Pancreas (tissue), 10 donors: ENCODE measurements around the gene TCP11. TPM values are rescaled to one million over a fixed set of nuclear protein-coding genes. Genes with fewer than 3 reads are reported as not detected.
A peak's percentile ranks its signal among the peaks of the same experiment; 100 is the strongest.

ENCODE experiments used
- ATAC-seq, 4 donors: fragments of 200-7000 bp; cut with Tn5 transposase; one replicate each; pipeline versions ENCODE4 v1.8.0 to v1.9.1; 2020; ENCODE audit warnings: mild to moderate bottlenecking in 4 of 4, moderate library complexity in 4 of 4
- DNase-seq, 6 donors: peaks; one replicate each; pipeline ENCODE4 v3.0.0-alpha.2; 2020
- FAIRE-seq: peaks from 2 replicates; lab custom pipeline; 2012; peaks lifted over from hg19 to GRCh38; lab: Jason Lieb, UNC
- H3K27ac ChIP-seq, 4 donors: fragments of 200-600 bp; sonication (generic); 1 replicate in 3 of 4; 2 replicates in 1 of 4; pipeline versions ENCODE4 v1.5.0 to v1.8.0; 2020
- H3K27me3 ChIP-seq, 4 donors: fragments of 200-600 bp; one replicate each; pipeline ENCODE4 v1.8.0; 2021
- H3K36me3 ChIP-seq, 3 donors: fragments of 200-600 bp; sonication (generic) in 1 of 3; one replicate each; pipeline versions ENCODE4 v1.5.0 to v1.8.0; 2020 to 2021
- H3K4me1 ChIP-seq, 3 donors: fragments of 200-600 bp; one replicate each; pipeline ENCODE4 v1.8.0; 2021
- H3K4me3 ChIP-seq, 4 donors: fragments of 200-600 bp; sonication (generic) in 2 of 4; one replicate each; pipeline versions ENCODE4 v1.5.0 to v1.8.0; 2020 to 2021
- H3K9me3 ChIP-seq, 4 donors: fragments of 200-600 bp; one replicate each; pipeline ENCODE4 v1.8.0; 2021
- CTCF ChIP-seq, 4 donors: fragments of 200-600 bp; sonication (generic) in 3 of 4; IDR thresholded peaks; one replicate each; pipeline versions ENCODE4 v1.5.0 to v1.8.0; 2021; ENCODE audit warnings: antibody characterized with exemption in 4 of 4
- WGBS, 2 donors: extraction: QIAGEN DNeasy Blood & Tissue Kit; methylation state at CpG; one replicate each; pipeline ENCODE4 v1.1.7; 2013; 5-methylcytosine and 5-hydroxymethylcytosine counted together
- intact Hi-C, 3 donors: fragments of 100-400 bp; cut with DNase I; formaldehyde crosslinking; loops; one replicate each; pipeline versions ENCODE4 v1.11.1 to v1.14.2; 2022
- polyA plus RNA-seq, 2 donors: library from polyadenylated mRNA; stranded (reverse); fragments of 200-250 nt; gene quantifications; one replicate each; pipeline ENCODE4 v1.2.3, GENCODE V29; 2013
- total RNA-seq, 6 donors: library from RNA; stranded (reverse); fragmentation: NEBNext Ultra II Directional in 4 of 6; extraction: Animal tissue kit (Norgen Biotek cat#: 25700) in 4 of 6; gene quantifications; one replicate each; pipeline versions ENCODE4 v1.2.1 to v1.2.4, GENCODE V29; 2021 to 2023
- donor health status: healthy with polysubstance abuse.
- donor health status: DM: no; HTN: no; CAD: no; lungs with moderate emphysema.
- donor health status: DM: no; HTN: no; CAD: no.
- donor health status: control.
- donor health status: control.
- donor health status: Bipolar disorder and iron deficiency.
- donor health status: DM: yes; HTN: yes; CAD: no.
- donor health status: DM: no; HTN: no; CAD: no.
- donor health status: DM: no; HTN: no; CAD: no.
- donor health status: DM: yes; HTN: yes; CAD: no.

The TCP11 gene
- total and polyA plus RNA-seq, 8 donors, result 0.14 to 0.34 TPM; not detected in 6

DNA sequence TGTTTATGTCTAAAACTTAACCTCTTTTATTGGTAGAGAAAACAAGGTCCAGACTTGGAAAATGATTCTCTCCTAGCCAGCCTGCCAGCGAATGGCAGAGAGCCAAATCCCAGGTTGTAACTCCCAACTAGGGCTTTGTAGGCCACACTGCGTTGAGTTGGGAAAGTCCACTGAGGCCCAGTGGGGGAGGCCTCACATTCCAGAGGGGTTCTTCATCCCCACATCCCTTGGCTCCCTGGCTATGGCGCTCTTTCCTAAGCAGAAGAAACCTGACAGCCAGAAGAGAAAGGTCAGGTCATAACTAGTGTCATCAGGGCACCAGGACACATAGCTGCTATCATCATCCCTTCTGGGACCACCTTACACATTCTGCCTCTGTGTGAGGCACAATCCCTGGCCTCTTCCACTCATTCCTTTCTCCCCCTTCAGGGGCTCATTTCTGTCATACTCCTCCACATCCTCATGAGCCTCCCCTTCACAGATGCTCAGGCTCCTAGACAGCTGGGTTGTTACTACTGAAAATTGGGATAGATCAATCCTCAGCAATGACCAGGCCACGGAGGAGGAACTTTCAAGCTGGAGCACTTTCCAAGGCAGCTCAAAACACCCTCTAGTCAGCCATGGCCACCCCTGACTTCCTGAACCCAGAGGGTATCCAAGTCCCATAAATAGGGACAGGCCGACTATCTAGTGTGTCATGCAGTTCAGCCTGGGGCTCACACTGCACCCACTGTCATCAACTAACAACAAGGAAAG is 48.6 kb downstream of the TCP11 start:
- FAIRE-seq (no peak), ATAC-seq (peak in 1 of 4 donors; percentile 29)
- intact Hi-C loops, result no loop called here

GRCh38 chr6:35091346-35092083 is 49.6 kb downstream of the TCP11 start:
- whole genome bisulfite sequencing, 2 donors, result 94 to 96% methylated on average over 18 of the region's 18 CpGs
- ATAC-seq, result no peak
- Histone ChIP-seq H3K4me1 (peaks cover 0 to 7% (median 4%) of the 10 kb centered on the region in 3 donors), H3K36me3 (peaks cover 0 to 28% (median 6%) of the 10 kb centered on the region in 3 donors), H3K4me3 (no peak overlapping the region), H3K27ac (no peak overlapping the region), H3K27me3 (no peaks in the 10 kb centered on the region), H3K9me3 (no peaks in the 10 kb centered on the region)
- TF ChIP-seq CTCF (IDR thresholded peaks at IDR 0.05), result no peak
- intact Hi-C loops, result no loop called here
- DNase-seq, result peak in 1 of 6 donors; percentile 26
- no peak for FAIRE-seq

More for the DNA sequence above, 48.6 kb downstream of the TCP11 start:
- Histone ChIP-seq H3K4me1 (peaks cover 0 to 11% (median 10%) of the 10 kb centered on the region in 3 donors), H3K4me3 (no peak overlapping the region), H3K36me3 (peaks cover 0 to 21% (median 0%) of the 10 kb centered on the region in 3 donors), H3K27me3 (no peaks in the 10 kb centered on the region), H3K9me3 (no peaks in the 10 kb centered on the region), H3K27ac (no peak overlapping the region)
- no peak for DNase-seq
- 81 to 87% methylated on average over 5 of the region's 5 CpGs for WGBS, 2 donors
- no peak for TF ChIP-seq CTCF (IDR thresholded peaks at IDR 0.05)

DNA sequence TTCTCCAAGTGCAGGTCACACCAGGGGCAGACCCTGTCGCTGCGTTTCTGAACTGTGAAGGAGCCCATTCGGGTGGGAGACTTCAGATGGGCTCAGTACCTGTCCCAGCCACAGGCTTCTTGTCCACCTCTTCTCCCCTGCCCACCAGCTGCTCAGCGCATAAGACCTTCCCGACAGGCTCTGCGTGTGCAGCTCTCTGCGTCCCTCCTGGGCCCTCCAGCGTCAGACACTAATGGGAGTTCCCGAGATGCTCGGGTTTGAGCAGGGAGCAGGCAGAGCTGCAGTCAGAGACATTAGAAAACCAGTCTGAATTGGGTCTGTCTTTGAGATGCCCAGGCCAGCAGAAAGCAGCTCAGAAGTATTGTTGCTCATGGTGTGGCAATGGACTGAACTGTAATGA is 50.4 kb downstream of the TCP11 start:
- Histone ChIP-seq H3K36me3 (peaks cover 0 to 28% (median 6%) of the 10 kb centered on the region in 3 donors), H3K27ac (no peak overlapping the region), H3K4me3 (no peak overlapping the region), H3K27me3 (no peaks in the 10 kb centered on the region), H3K4me1 (no peaks in the 10 kb centered on the region), H3K9me3 (no peaks in the 10 kb centered on the region)
- WGBS, 2 donors, result 87 to 90% methylated on average over 10 of the region's 10 CpGs
- intact Hi-C loops, result no loop called here
- no peak for TF ChIP-seq CTCF (IDR thresholded peaks at IDR 0.05)
- DNase-seq, result peak in 1 of 6 donors; percentile 13
- no peak for FAIRE-seq
- no peak for ATAC-seq

DNA sequence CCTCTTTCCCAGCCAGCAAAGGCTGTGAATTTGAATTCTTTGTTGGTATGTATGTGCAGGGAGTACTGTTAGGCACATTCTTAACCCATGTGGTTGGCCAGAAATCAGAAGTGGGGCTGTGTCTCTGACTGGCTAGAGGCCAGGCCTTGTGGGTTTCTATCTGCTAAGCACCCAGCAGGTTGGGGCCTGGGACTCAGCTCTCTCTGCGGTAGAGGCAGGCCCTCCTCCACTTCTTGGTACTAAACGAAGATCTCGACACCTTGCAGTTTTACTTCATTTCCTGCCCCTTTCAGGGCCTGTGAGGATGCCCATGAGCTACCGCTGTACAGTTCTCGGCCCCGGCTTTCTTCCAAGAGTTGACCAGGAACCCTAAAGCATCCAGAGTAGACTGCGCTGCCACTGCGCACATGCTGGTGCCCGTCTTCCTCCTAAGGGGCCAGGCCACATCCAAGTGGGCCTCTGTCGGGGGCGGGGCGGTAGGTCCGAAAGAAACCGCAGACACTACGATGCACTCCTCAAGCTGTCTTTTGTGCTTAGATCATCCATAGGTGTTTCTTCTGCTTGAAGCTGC is 51.1 kb downstream of the TCP11 start:
- H3K9me3 ChIP-seq, result no peaks in the 10 kb centered on the region
- DNase-seq, result peak in 1 of 6 donors; percentile 30
- no peak overlapping the region for H3K27ac ChIP-seq
- H3K27me3 ChIP-seq, result no peaks in the 10 kb centered on the region
- intact Hi-C loops, result no loop called here
- no peak for TF ChIP-seq CTCF (IDR thresholded peaks at IDR 0.05)
- ATAC-seq, result no peak
- no peaks in the 10 kb centered on the region for H3K4me1 ChIP-seq
- H3K36me3 ChIP-seq, result peaks cover 0 to 29% (median 10%) of the 10 kb centered on the region in 3 donors
- FAIRE-seq, result no peak
- H3K4me3 ChIP-seq, result no peak overlapping the region
- WGBS, 2 donors, result 93 to 95% methylated on average over 15 of the region's 15 CpGs
